NCI-H187 treated with DMSO at 0.1 percent for 48 hours (cell line): ENCODE data around the gene FGFR3.

Experiments used
- DNase-seq: peaks from one replicate; lab custom pipeline; 2025; lab: John Stamatoyannopoulos, UW

FGFR3 gene

GRCh38 chr4:1802720-1803522 is 9.8 kb downstream of the FGFR3 start:
- DNase-seq, result no peak

GRCh38 chr4:1803523-1804423 is 10.7 kb downstream of the FGFR3 start:
- DNase-seq, result no peak

GRCh38 chr4:1804638-1805492 is 11.8 kb downstream of the FGFR3 start:
- no peak for DNase-seq

- no peak for DNase-seq
These were observed 12.6 kb downstream of the FGFR3 start for GRCh38 chr4:1805493-1806222.

- DNase-seq, result no peak
These were observed 13.1 kb downstream of the FGFR3 start for GRCh38 chr4:1806223-1806564.

- no peak for DNase-seq
These were observed 13.7 kb downstream of the FGFR3 start for GRCh38 chr4:1806596-1807331.

GRCh38 chr4:1807332-1807777 is 14.3 kb downstream of the FGFR3 start:
- no peak for DNase-seq

GRCh38 chr4:1808396-1808795 is 15.3 kb downstream of the FGFR3 start:
- DNase-seq, result no peak

GRCh38 chr4:1808851-1809753 is 16.0 kb downstream of the FGFR3 start:
- DNase-seq, result no peak

- DNase-seq, result no peak
These were observed 16.8 kb downstream of the FGFR3 start for GRCh38 chr4:1809754-1810502.

- no peak for DNase-seq
These were observed 17.7 kb downstream of the FGFR3 start for GRCh38 chr4:1810765-1811164.

GRCh38 chr4:1812720-1813119 is 19.6 kb downstream of the FGFR3 start:
- DNase-seq, result no peak

- DNase-seq, result no peak
These were observed 20.1 kb downstream of the FGFR3 start for GRCh38 chr4:1813231-1813630.

- DNase-seq, result no peak
These were observed 20.8 kb downstream of the FGFR3 start for GRCh38 chr4:1813915-1814314.

GRCh38 chr4:1814453-1814852 is 21.4 kb downstream of the FGFR3 start:
- no peak for DNase-seq

- no peak for DNase-seq
These were observed 22.3 kb downstream of the FGFR3 start for GRCh38 chr4:1815096-1815996.

GRCh38 chr4:1815997-1816860 is 23.1 kb downstream of the FGFR3 start:
- no peak for DNase-seq
